ENCODE results near the gene EDC3. TPM values are rescaled to one million over a fixed set of nuclear protein-coding genes. Genes with fewer than 3 reads are reported as not detected.

The EDC3 gene
- total and polyA plus RNA-seq, 7 donors, result 11.6 to 22.0 (median 16.8) TPM

GRCh38 chr15:74585191-74585590 is 110.6 kb downstream of the EDC3 start:
- TF ChIP-seq, protein P1, sequence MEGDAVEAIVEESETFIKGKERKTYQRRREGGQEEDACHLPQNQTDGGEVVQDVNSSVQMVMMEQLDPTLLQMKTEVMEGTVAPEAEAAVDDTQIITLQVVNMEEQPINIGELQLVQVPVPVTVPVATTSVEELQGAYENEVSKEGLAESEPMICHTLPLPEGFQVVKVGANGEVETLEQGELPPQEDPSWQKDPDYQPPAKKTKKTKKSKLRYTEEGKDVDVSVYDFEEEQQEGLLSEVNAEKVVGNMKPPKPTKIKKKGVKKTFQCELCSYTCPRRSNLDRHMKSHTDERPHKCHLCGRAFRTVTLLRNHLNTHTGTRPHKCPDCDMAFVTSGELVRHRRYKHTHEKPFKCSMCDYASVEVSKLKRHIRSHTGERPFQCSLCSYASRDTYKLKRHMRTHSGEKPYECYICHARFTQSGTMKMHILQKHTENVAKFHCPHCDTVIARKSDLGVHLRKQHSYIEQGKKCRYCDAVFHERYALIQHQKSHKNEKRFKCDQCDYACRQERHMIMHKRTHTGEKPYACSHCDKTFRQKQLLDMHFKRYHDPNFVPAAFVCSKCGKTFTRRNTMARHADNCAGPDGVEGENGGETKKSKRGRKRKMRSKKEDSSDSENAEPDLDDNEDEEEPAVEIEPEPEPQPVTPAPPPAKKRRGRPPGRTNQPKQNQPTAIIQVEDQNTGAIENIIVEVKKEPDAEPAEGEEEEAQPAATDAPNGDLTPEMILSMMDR (IDR thresholded peaks at IDR 0.05), result no peak
- no peak for TF ChIP-seq POLR2AphosphoS5 (IDR thresholded peaks at IDR 0.05)
- TF ChIP-seq EP300 (IDR thresholded peaks at IDR 0.05), result no peak

DNA sequence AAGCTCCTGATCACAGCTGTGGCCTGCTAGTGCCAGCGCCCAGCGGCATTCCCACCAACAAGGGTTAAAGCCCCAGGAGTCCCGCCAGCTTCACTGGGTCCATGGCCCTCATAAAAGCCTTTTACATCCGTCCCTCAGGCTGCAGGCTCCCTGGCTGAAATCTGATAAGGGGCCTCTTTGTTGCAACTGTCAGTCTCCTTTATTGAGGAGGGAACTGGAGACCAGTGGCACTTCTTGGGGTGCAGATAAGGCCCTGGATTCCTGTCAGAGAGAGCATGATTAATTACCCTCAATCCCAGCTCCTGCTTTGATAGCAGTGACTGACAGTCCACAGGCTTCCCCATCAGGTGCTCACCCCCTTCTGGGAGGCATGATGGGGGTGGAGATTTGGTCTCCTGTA is 111.0 kb downstream of the EDC3 start:
- Histone ChIP-seq H3K4me3 (no peak overlapping the region), H3K27me3 (no peaks in the 10 kb centered on the region), H3K4me1 (no peaks in the 10 kb centered on the region), H3K36me3 (peaks cover 0 to 10% (median under 1%) of the 10 kb centered on the region in 4 donors), H3K9me3 (no peaks in the 10 kb centered on the region), H3K27ac (no peak overlapping the region)
- intact Hi-C loops (cut with DNase I), result no loop called here
- DNase-seq, result no peak
- WGBS, 2 donors, result 75 to 82% methylated on average over 4 of the region's 4 CpGs
- no peak for TF ChIP-seq EP300 (IDR thresholded peaks at IDR 0.05)
- TF ChIP-seq POLR2A (IDR thresholded peaks at IDR 0.05), result no peak
- TF ChIP-seq, protein P1 (IDR thresholded peaks at IDR 0.05), result no peak
- TF ChIP-seq POLR2AphosphoS5 (IDR thresholded peaks at IDR 0.05), result no peak

More at GRCh38 chr15:74585191-74585590, 110.6 kb downstream of the EDC3 start:
- no peak overlapping the region for H3K27ac ChIP-seq
- H3K9me3 ChIP-seq, result no peaks in the 10 kb centered on the region
- 80 to 83% methylated on average over 3 of the region's 3 CpGs for WGBS, 2 donors
- H3K4me1 ChIP-seq, result no peaks in the 10 kb centered on the region
- peaks cover 0 to 14% (median 3%) of the 10 kb centered on the region in 4 donors for H3K36me3 ChIP-seq
- H3K27me3 ChIP-seq, result no peaks in the 10 kb centered on the region
- intact Hi-C loops (cut with DNase I), result no loop called here
- H3K4me3 ChIP-seq, result no peak overlapping the region
- DNase-seq, result no peak

GRCh38 chr15:74584204-74584603 is 111.6 kb downstream of the EDC3 start:
- H3K36me3 ChIP-seq, result peaks cover 0 to 9% (median 0%) of the 10 kb centered on the region in 4 donors
- no peak for DNase-seq
- H3K4me3 ChIP-seq, result no peak overlapping the region
- no peak overlapping the region for H3K27ac ChIP-seq
- H3K9me3 ChIP-seq, result no peaks in the 10 kb centered on the region
- H3K27me3 ChIP-seq, result no peaks in the 10 kb centered on the region
- no peak for TF ChIP-seq POLR2AphosphoS5 (IDR thresholded peaks at IDR 0.05)
- no peak for TF ChIP-seq POLR2A (IDR thresholded peaks at IDR 0.05)
- TF ChIP-seq, protein P1 (IDR thresholded peaks at IDR 0.05), result no peak
- TF ChIP-seq EP300 (IDR thresholded peaks at IDR 0.05), result no peak
- no peaks in the 10 kb centered on the region for H3K4me1 ChIP-seq
- intact Hi-C loops (cut with DNase I), result no loop called here
- 73 to 86% methylated on average over 2 of the region's 2 CpGs for WGBS, 2 donors

Other genes with a start within 250 kb of the EDC3 start
- gene UBL7, start 234.9 kb downstream of the EDC3 start, total RNA-seq, result 10 to 100 TPM; 48.5 to 85.5 (median 57.7) TPM
- gene UBL7, start 234.9 kb downstream of the EDC3 start, polyA plus RNA-seq, result 10 to 100 TPM; 32.4 to 34.4 (median 34.0) TPM
- 1 to 10 TPM; 2.3 to 9.7 (median 3.4) TPM for gene ARID3B, start 154.8 kb downstream of the EDC3 start, total RNA-seq
- 1 to 10 TPM; 5.3 to 9.3 (median 5.4) TPM for gene ARID3B, start 154.8 kb downstream of the EDC3 start, polyA plus RNA-seq
- 100 to 1,000 TPM in 3 of 4 donors, 10 to 100 TPM in 1; 73.1 to 124 (median 115) TPM for gene CLK3, start 80.2 kb downstream of the EDC3 start, total RNA-seq
- 10 to 100 TPM; 59.5 to 75.5 (median 60.1) TPM for gene CLK3, start 80.2 kb downstream of the EDC3 start, polyA plus RNA-seq
- gene CYP1A1, start 29.5 kb upstream of the EDC3 start, total RNA-seq, result 1 to 10 TPM in 1 of 4 donors, under 1 TPM in 2, not detected in 1; 0.36 to 4.7 (median 0.49) TPM
- under 1 TPM in 2 of 3 donors, not detected in 1; 0.09 to 0.92 TPM for gene CYP1A1, start 29.5 kb upstream of the EDC3 start, polyA plus RNA-seq
- gene CYP1A2, start 52.8 kb upstream of the EDC3 start, total RNA-seq, result not detected
- gene CYP1A2, start 52.8 kb upstream of the EDC3 start, polyA plus RNA-seq, result not detected
- 10 to 100 TPM in 3 of 4 donors, 1 to 10 TPM in 1; 9.7 to 22.4 (median 14.2) TPM for gene CSK, start 86.1 kb upstream of the EDC3 start, total RNA-seq
- 100 to 1,000 TPM in 1 of 3 donors, 10 to 100 TPM in 2; 40.8 to 125 (median 55.0) TPM for gene CSK, start 86.1 kb upstream of the EDC3 start, polyA plus RNA-seq
- gene LMAN1L, start 116.8 kb upstream of the EDC3 start, total RNA-seq, result 1 to 10 TPM in 1 of 4 donors, not detected in 3; 1.8 TPM
- gene LMAN1L, start 116.8 kb upstream of the EDC3 start, polyA plus RNA-seq, result under 1 TPM in 1 of 3 donors, not detected in 2; 0.64 TPM
- under 1 TPM in 1 of 4 donors, not detected in 3; 0.41 TPM for gene CPLX3, start 130.6 kb upstream of the EDC3 start, total RNA-seq
- under 1 TPM in 1 of 3 donors, not detected in 2; 0.28 TPM for gene CPLX3, start 130.6 kb upstream of the EDC3 start, polyA plus RNA-seq
- 10 to 100 TPM; 21.1 to 46.8 (median 30.6) TPM for gene ULK3, start 147.1 kb upstream of the EDC3 start, total RNA-seq
- gene ULK3, start 147.1 kb upstream of the EDC3 start, polyA plus RNA-seq, result 10 to 100 TPM; 46.9 to 48.6 (median 48.4) TPM
- gene SCAMP2, start 177.3 kb upstream of the EDC3 start, total RNA-seq, result 10 to 100 TPM; 27.8 to 37.8 (median 36.2) TPM
- 100 to 1,000 TPM in 1 of 3 donors, 10 to 100 TPM in 2; 28.7 to 131 (median 33.0) TPM for gene SCAMP2, start 177.3 kb upstream of the EDC3 start, polyA plus RNA-seq
- gene MPI, start 194.0 kb upstream of the EDC3 start, total RNA-seq, result 10 to 100 TPM; 34.9 to 52.0 (median 45.5) TPM
- gene MPI, start 194.0 kb upstream of the EDC3 start, polyA plus RNA-seq, result 10 to 100 TPM; 45.6 to 87.4 (median 56.5) TPM
- gene FAM219B, start 210.8 kb upstream of the EDC3 start, total RNA-seq, result 10 to 100 TPM; 50.5 to 65.0 (median 57.2) TPM
- gene FAM219B, start 210.8 kb upstream of the EDC3 start, polyA plus RNA-seq, result 10 to 100 TPM; 16.6 to 38.4 (median 30.1) TPM
- gene COX5A, start 242.0 kb upstream of the EDC3 start, total RNA-seq, result 100 to 1,000 TPM in 1 of 4 donors, 10 to 100 TPM in 3; 73.7 to 124 (median 81.6) TPM
- 1,000 to 10,000 TPM in 1 of 3 donors, 100 to 1,000 TPM in 2; 783 to 1,227 (median 854) TPM for gene COX5A, start 242.0 kb upstream of the EDC3 start, polyA plus RNA-seq

Data from sigmoid colon (tissue), 7 donors.